MM.1S (cell line): ENCODE measurements around the gene PRPF6.

ENCODE experiments used
- EZH2 ChIP-seq: fragments of 300-600 bp; sonication (generic); optimal IDR thresholded peaks from 2 replicates; pipeline ENCODE3; 2017; ENCODE audit warnings: low read depth, mild to moderate bottlenecking, antibody characterized with exemption, low read length, mixed read lengths
- EZH2phosphoT487 ChIP-seq: fragments of 300-600 bp; sonication (generic); IDR thresholded peaks from 2 replicates; pipeline ENCODE4 v1.6.1; 2018; ENCODE audit warnings: antibody characterized with exemption, low read length
- TF ChIP-seq, protein P1 (sequence below): fragments of 300-600 bp; sonication (generic); IDR thresholded peaks from 2 replicates; pipeline ENCODE4 v1.5.1; 2016; ENCODE audit warnings: antibody characterized with exemption, low read length, mixed read lengths

DNA sequence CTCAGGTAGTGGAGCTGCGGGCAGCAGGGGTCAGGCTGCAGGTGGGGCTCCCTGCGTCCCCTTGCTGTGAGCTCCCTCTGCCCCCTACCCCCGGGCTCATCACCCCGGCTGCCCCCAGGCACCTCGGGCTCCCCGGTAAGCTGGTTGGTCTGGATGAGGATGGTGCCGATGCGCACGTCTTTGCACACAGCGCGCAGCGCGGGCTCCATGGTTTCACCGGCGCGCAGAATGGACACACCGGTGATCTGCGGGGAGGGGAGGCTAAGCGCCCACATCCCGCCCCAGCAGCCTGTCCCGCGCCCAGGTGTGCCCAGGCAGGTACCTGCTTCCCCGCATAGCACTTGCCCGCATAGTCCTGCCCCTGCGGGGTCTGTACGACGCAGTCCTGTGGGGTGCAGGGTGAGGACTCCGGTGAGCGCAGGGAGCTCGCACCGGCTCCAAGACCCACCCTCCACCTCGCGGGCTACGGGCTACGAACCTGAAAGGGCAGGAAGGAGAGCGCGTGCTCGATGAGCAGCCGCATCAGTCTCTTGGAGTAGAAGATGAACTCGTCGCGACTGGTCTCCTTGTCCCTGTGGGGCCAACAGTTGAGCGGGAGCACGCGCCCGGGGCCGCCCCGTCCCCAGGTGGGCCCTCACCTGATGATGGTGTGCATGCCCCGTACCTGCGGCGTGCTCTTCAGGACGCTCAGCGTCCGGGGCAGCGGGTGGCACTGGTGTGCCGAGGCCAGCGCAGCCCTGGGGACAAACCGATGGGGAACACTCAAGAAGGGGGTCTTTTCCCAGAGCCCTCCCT, 40.3 kb upstream of the PRPF6 start:
- TF ChIP-seq, protein P1, sequence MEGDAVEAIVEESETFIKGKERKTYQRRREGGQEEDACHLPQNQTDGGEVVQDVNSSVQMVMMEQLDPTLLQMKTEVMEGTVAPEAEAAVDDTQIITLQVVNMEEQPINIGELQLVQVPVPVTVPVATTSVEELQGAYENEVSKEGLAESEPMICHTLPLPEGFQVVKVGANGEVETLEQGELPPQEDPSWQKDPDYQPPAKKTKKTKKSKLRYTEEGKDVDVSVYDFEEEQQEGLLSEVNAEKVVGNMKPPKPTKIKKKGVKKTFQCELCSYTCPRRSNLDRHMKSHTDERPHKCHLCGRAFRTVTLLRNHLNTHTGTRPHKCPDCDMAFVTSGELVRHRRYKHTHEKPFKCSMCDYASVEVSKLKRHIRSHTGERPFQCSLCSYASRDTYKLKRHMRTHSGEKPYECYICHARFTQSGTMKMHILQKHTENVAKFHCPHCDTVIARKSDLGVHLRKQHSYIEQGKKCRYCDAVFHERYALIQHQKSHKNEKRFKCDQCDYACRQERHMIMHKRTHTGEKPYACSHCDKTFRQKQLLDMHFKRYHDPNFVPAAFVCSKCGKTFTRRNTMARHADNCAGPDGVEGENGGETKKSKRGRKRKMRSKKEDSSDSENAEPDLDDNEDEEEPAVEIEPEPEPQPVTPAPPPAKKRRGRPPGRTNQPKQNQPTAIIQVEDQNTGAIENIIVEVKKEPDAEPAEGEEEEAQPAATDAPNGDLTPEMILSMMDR, result no peak
- TF ChIP-seq EZH2phosphoT487, result no peak
- TF ChIP-seq EZH2, result no peak
